GM12878 (cell line): Measurements from ENCODE around the gene HSD17B14. TPM values are rescaled to one million over a fixed set of nuclear protein-coding genes. Genes with fewer than 3 reads are reported as not detected.

Experiments
- ATAC-seq: fragments of 200-7000 bp; cut with Tn5 transposase; 3 replicates; pipeline ENCODE4 v1.9.1; 2020; ENCODE audit warnings: mild to moderate bottlenecking, moderate library complexity
- BruUV-seq: library from RNA; stranded (reverse); fragments of 400-500 nt; replicated peaks from 2 replicates; lab custom pipeline; 2021; lab: Mats Ljungman, UMichigan
- CTCF ChIA-PET: fragments of 300-600 bp; sonication (Branson Sonifier 250); formaldehyde crosslinking; extraction: SDS; loops from one replicate; lab custom pipeline; 2021; ENCODE audit warnings: inconsistent platforms; lab: Yijun Ruan, JAX
- POLR2A ChIA-PET: fragments of 350-600 bp; formaldehyde crosslinking; extraction: SDS; loops from one replicate; lab custom pipeline; 2021; ENCODE audit warnings: inconsistent platforms; lab: Charles Lee
- RAD21 ChIA-PET: fragments of 300-600 bp; sonication (Branson Sonifier 250); formaldehyde crosslinking; loops from one replicate; lab custom pipeline; 2023; ENCODE audit warnings: antibody characterized with exemption; ENCODE audit not compliant: unreplicated experiment; lab: Charles Lee
- SMC1A ChIA-PET: fragments of 300-600 bp; sonication (Branson Sonifier 250); formaldehyde crosslinking; loops from one replicate; lab custom pipeline; 2023; ENCODE audit not compliant: unreplicated experiment, uncharacterized antibody; lab: Charles Lee
- DNase-seq: peaks from one replicate; pipeline ENCODE4 v3.0.0-alpha.2; 2011; ENCODE audit warnings: low read depth, low spot score
- FAIRE-seq: peaks from 3 replicates; lab custom pipeline; 2011; peaks lifted over from hg19 to GRCh38; lab: Jason Lieb, UNC
- H2AFZ ChIP-seq: 2 replicates; pipeline ENCODE4 v1.6.0; 2011; ENCODE audit warnings: low read depth, low read length, control low read depth; ENCODE audit not compliant: control insufficient read depth
- H3K27ac ChIP-seq: 2 replicates; pipeline ENCODE4 v1.5.1; 2011; ENCODE audit warnings: control low read depth; ENCODE audit not compliant: control insufficient read depth, insufficient read depth
- H3K27me3 ChIP-seq, 2 experiments: replicated peaks in 1 of 2; 2 replicates each; pipeline versions ENCODE4 v1.6.0 to v1.6.1; 2011; ENCODE audit warnings: low read length in 1 of 2; ENCODE audit not compliant: control insufficient read depth in 2 of 2, insufficient read depth in 2 of 2
- H3K36me3 ChIP-seq, 2 experiments: 2 replicates each; pipeline ENCODE4 v1.5.1; 2011; ENCODE audit warnings: low read length in 1 of 2; ENCODE audit not compliant: control insufficient read depth in 2 of 2, insufficient read depth in 2 of 2
- H3K4me1 ChIP-seq: 2 replicates; pipeline ENCODE4 v1.6.1; 2011; ENCODE audit warnings: mild to moderate bottlenecking, low read length, moderate library complexity, mixed read lengths; ENCODE audit not compliant: control insufficient read depth, insufficient read depth
- H3K4me2 ChIP-seq: 2 replicates; pipeline ENCODE4 v1.6.0; 2011; ENCODE audit warnings: control low read depth; ENCODE audit not compliant: control insufficient read depth, insufficient read depth
- H3K4me3 ChIP-seq: fragments of 200-600 bp; sonication (generic); 2 replicates; pipeline ENCODE4 v1.5.1; 2016
- H3K79me2 ChIP-seq: 2 replicates; pipeline ENCODE4 v1.6.0; 2011; ENCODE audit warnings: low read length; ENCODE audit not compliant: control insufficient read depth, insufficient read depth
- H3K9ac ChIP-seq: 2 replicates; pipeline ENCODE4 v1.8.0; 2011; ENCODE audit warnings: low read length, control low read depth, mixed read lengths; ENCODE audit not compliant: control insufficient read depth, insufficient read depth
- H3K9me3 ChIP-seq: replicated peaks from 3 replicates; pipeline ENCODE4 v1.5.1; 2011; ENCODE audit warnings: mild to moderate bottlenecking, low read length; ENCODE audit not compliant: control insufficient read depth, insufficient read depth
- H4K20me1 ChIP-seq: 2 replicates; pipeline ENCODE4 v1.6.0; 2011; ENCODE audit not compliant: control insufficient read depth, insufficient read depth
- BHLHE40 ChIP-seq, 2 experiments: fragments of 450-650 bp in 1 of 2; IDR thresholded peaks; 2 replicates each; pipeline ENCODE4 v1.6.1; 2011 to 2017; ENCODE audit warnings: low read depth in 2 of 2, borderline replicate concordance in 1 of 2, improper control_type of control experiment in 1 of 2, low read length in 1 of 2, mild to moderate bottlenecking in 1 of 2
- CBFB ChIP-seq: IDR thresholded peaks from 2 replicates; pipeline ENCODE4 v1.6.1; 2016; ENCODE audit warnings: antibody characterized with exemption, low read depth
- ELK1 ChIP-seq: IDR thresholded peaks from 2 replicates; pipeline ENCODE4 v1.6.1; 2012; ENCODE audit warnings: low read depth, low read length, improper control_type of control experiment
- FOXK2 ChIP-seq: fragments of 450-650 bp; IDR thresholded peaks from 2 replicates; pipeline ENCODE4 v1.6.1; 2017; ENCODE audit warnings: mild to moderate bottlenecking, moderate library complexity
- SIN3A ChIP-seq: IDR thresholded peaks from 2 replicates; pipeline ENCODE4 v1.6.1; 2012; ENCODE audit warnings: low read depth, low read length, improper control_type of control experiment
- SMARCA5 ChIP-seq: fragments of 450-650 bp; IDR thresholded peaks from 2 replicates; pipeline ENCODE4 v1.6.1; 2017; ENCODE audit warnings: mild to moderate bottlenecking
- TCF3 ChIP-seq: IDR thresholded peaks from 2 replicates; pipeline ENCODE4 v1.6.1; 2012; ENCODE audit warnings: low read depth, mild to moderate bottlenecking, low read length, borderline replicate concordance; ENCODE audit not compliant: insufficient read depth
- ZBTB40 ChIP-seq: fragments of 450-650 bp; IDR thresholded peaks from 2 replicates; pipeline ENCODE4 v1.6.1; 2016; ENCODE audit warnings: mild to moderate bottlenecking, moderate library complexity, borderline replicate concordance
- WGBS: methylation state at CpG from one replicate; pipeline ENCODE4 v1.1.6; 2016; ENCODE audit warnings: low lambda C conversion rate; ENCODE audit not compliant: insufficient replicate concordance, insufficient coverage; ENCODE audit errors: missing lambda C conversion rate; 5-methylcytosine and 5-hydroxymethylcytosine counted together
- in situ Hi-C: fragments of 300-500 bp; cut with MboI; formaldehyde crosslinking; loops from 9 replicates; pipeline ENCODE4 v1.14.3; 2018; ENCODE audit warnings: mixed read lengths
- intact Hi-C: fragments of 100-400 bp; cut with micrococcal nuclease; formaldehyde crosslinking; loops from one replicate; pipeline ENCODE4 v1.14.2; 2022; ENCODE audit not compliant: unreplicated experiment
- polyA plus RNA-seq, 11 experiments: library from polyadenylated mRNA; depleted of rRNA in 4 of 11; unstranded in 6 of 11; stranded (reverse) in 5 of 11; fragments of >200 nt; fragmentation: Nextera tagmentation in 4 of 11; fragmentation: Illumina TruSeq in 1 of 11; extraction: Ambion mirVana in 4 of 11; extraction: Trizol in 1 of 11; gene quantifications; 1 replicate in 1 of 11; 2 replicates in 10 of 11; pipeline versions ENCODE4 v1.2.1 to v1.2.3, GENCODE V29; 2011 to 2016; ENCODE audit warnings: inconsistent platforms in 2 of 11, missing spikeins in 2 of 11, low read depth in 1 of 11
- total RNA-seq, 4 experiments: library from RNA; depleted of rRNA in 3 of 4; stranded (reverse); fragments of >200 nt in 3 of 4; fragmentation: Illumina TruSeq in 1 of 4; extraction: Trizol in 1 of 4; gene quantifications; 2 replicates each; pipeline versions ENCODE4 v1.2.1 to v1.2.3, GENCODE V29; 2013 to 2021
- TF ChIP-seq, protein P1 (sequence below): IDR thresholded peaks from 2 replicates; pipeline ENCODE4 v1.6.1; 2012; ENCODE audit warnings: low read depth, low read length, improper control_type of control experiment
- TF ChIP-seq, protein P2 (sequence below): fragments of 450-650 bp; IDR thresholded peaks from 2 replicates; pipeline ENCODE4 v1.6.1; 2017; ENCODE audit warnings: mild to moderate bottlenecking, moderate library complexity

The HSD17B14 gene
- total and polyA plus RNA-seq, 10 of the 15 experiments (the other 5 are each of a cell fraction or from before 2014, with no cell fraction given): 0.21 to 4.1 (median 0.61) TPM

GRCh38 chr19:48872884-48873475 is 36.7 kb upstream of the HSD17B14 start:
- BruUV-seq: no TSS peak
- Histone ChIP-seq H4K20me1 (no peaks in the 10 kb centered on the region), H2AFZ (no peak overlapping the region), H3K79me2 (peaks cover 50% of the 10 kb centered on the region), H3K9me3 (peaks cover 2% of the 10 kb centered on the region; the same call in 2 of the 3 replicates), H3K27ac (peak overlapping the region; percentile 94), H3K4me2 (peak overlapping the region; percentile 98), H3K4me1 (peaks cover 14% of the 10 kb centered on the region), H3K27me3 (no peaks in the 10 kb centered on the region), H3K36me3 (peaks cover 1 to 10% of the 10 kb centered on the region in 2 experiments; a peak in 2 of 4 replicates), H3K4me3 (peak overlapping the region; percentile 100), H3K9ac (peak overlapping the region; percentile 99)
- intact Hi-C loops (no loop called here), in situ Hi-C loops (no loop called here)
- DNase-seq (peak; percentile 77), ATAC-seq (peak; percentile 57), FAIRE-seq (peak; percentile 31)
- SMC1A ChIA-PET: interaction anchor here (0.9 to 4.0 kb wide), 7 partner anchors 14 to 97 kb away, joined by 3 to 28 read pairs (median 12); partner anchors contain the start of genes FTL and NUCB1
- CTCF ChIA-PET: interaction anchor here (1.2 to 3.6 kb wide), 7 partner anchors 27 to 120 kb away, joined by 3 to 22 read pairs (median 5); partner anchors contain the start of genes GYS1, NUCB1 and RUVBL2
- RAD21 ChIA-PET: interaction anchor here (0.9 to 5.0 kb wide), 11 partner anchors 23 to 121 kb away, joined by 3 to 26 read pairs (median 8); partner anchors contain the start of genes FTL, GYS1, NUCB1 and RUVBL2
- under 1% methylated on average over 14 of the region's 14 CpGs for WGBS
- POLR2A ChIA-PET: interaction anchor here (0.6 to 6.7 kb wide), 18 partner anchors 13 to 1545 kb away, joined by 3 to 64 read pairs (median 6); partner anchors contain the start of genes BAX, FTL, GYS1 and HSD17B14
- TF ChIP-seq TCF3 (no peak), ELK1 (no peak), FOXK2 (peak; percentile 84), BHLHE40 (IDR thresholded peaks at IDR 0.05; ENCODE audit: borderline replicate concordance in 1 of 2, low read depth in 2 of 2, low read length in 1 of 2) (peak; percentile 71 to 74; a peak in 3 of 4 replicates), CBFB (peak; percentile 62; the same call in 1 of the 2 replicates), SMARCA5 (no peak), SIN3A (peak; percentile 85; the same call in 1 of the 2 replicates), ZBTB40 (peak; percentile 61; the same call in 1 of the 2 replicates)
- TF ChIP-seq, protein P1, sequence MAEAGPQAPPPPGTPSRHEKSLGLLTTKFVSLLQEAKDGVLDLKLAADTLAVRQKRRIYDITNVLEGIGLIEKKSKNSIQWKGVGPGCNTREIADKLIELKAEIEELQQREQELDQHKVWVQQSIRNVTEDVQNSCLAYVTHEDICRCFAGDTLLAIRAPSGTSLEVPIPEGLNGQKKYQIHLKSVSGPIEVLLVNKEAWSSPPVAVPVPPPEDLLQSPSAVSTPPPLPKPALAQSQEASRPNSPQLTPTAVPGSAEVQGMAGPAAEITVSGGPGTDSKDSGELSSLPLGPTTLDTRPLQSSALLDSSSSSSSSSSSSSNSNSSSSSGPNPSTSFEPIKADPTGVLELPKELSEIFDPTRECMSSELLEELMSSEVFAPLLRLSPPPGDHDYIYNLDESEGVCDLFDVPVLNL: no peak
- TF ChIP-seq, protein P2, sequence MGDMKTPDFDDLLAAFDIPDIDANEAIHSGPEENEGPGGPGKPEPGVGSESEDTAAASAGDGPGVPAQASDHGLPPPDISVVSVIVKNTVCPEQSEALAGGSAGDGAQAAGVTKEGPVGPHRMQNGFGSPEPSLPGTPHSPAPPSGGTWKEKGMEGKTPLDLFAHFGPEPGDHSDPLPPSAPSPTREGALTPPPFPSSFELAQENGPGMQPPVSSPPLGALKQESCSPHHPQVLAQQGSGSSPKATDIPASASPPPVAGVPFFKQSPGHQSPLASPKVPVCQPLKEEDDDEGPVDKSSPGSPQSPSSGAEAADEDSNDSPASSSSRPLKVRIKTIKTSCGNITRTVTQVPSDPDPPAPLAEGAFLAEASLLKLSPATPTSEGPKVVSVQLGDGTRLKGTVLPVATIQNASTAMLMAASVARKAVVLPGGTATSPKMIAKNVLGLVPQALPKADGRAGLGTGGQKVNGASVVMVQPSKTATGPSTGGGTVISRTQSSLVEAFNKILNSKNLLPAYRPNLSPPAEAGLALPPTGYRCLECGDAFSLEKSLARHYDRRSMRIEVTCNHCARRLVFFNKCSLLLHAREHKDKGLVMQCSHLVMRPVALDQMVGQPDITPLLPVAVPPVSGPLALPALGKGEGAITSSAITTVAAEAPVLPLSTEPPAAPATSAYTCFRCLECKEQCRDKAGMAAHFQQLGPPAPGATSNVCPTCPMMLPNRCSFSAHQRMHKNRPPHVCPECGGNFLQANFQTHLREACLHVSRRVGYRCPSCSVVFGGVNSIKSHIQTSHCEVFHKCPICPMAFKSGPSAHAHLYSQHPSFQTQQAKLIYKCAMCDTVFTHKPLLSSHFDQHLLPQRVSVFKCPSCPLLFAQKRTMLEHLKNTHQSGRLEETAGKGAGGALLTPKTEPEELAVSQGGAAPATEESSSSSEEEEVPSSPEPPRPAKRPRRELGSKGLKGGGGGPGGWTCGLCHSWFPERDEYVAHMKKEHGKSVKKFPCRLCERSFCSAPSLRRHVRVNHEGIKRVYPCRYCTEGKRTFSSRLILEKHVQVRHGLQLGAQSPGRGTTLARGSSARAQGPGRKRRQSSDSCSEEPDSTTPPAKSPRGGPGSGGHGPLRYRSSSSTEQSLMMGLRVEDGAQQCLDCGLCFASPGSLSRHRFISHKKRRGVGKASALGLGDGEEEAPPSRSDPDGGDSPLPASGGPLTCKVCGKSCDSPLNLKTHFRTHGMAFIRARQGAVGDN: peak; percentile 15; the same call in 1 of the 2 replicates
